Adrenal gland (tissue), 12 donors: ENCODE results near the gene RIMOC1. TPM values are rescaled to one million over a fixed set of nuclear protein-coding genes. Genes with fewer than 3 reads are reported as not detected.

ENCODE experiments used
- DNase-seq, 7 donors: peaks; one replicate each; pipeline ENCODE4 v3.0.0-alpha.2; 2019 to 2020
- H3K27ac ChIP-seq, 5 donors: fragments of 200-600 bp; sonication (generic) in 4 of 5; 1 replicate in 3 of 5; 2 replicates in 2 of 5; pipeline versions ENCODE4 v1.5.1 to v1.8.0; 2016 to 2020; ENCODE audit warnings: mild to moderate bottlenecking in 1 of 5
- H3K27me3 ChIP-seq: fragments of 200-600 bp; 2 replicates; pipeline ENCODE4 v1.8.0; 2021
- H3K36me3 ChIP-seq, 2 donors: fragments of 200-600 bp; replicated peaks in 1 of 2; 1 replicate in 1 of 2; 2 replicates in 1 of 2; pipeline versions ENCODE4 v1.5.1 to v1.8.0; 2018 to 2022
- H3K4me1 ChIP-seq, 2 donors: fragments of 200-600 bp; replicated peaks in 1 of 2; 1 replicate in 1 of 2; 2 replicates in 1 of 2; pipeline versions ENCODE4 v1.5.1 to v1.8.0; 2018 to 2021
- H3K4me3 ChIP-seq, 4 donors: fragments of 200-600 bp; sonication (generic) in 3 of 4; one replicate each; pipeline ENCODE4 v1.5.1; 2016 to 2018
- H3K9me3 ChIP-seq, 3 donors: fragments of 200-600 bp; sonication (generic) in 1 of 3; replicated peaks in 1 of 3; 1 replicate in 2 of 3; 2 replicates in 1 of 3; pipeline versions ENCODE4 v1.5.1 to v1.8.0; 2016 to 2021
- POLR2A ChIP-seq, 2 donors: fragments of 450-650 bp; IDR thresholded peaks; one replicate each; pipeline ENCODE4 v1.6.1; 2017; ENCODE audit warnings: antibody characterized with exemption in 2 of 2, mild to moderate bottlenecking in 2 of 2, moderate library complexity in 1 of 2
- WGBS, 4 donors: extraction: QIAGEN DNeasy Blood & Tissue Kit in 2 of 4; methylation state at CpG; one replicate each; pipeline versions ENCODE4 v1.1.5 to v1.1.7; 2013 to 2017; 5-methylcytosine and 5-hydroxymethylcytosine counted together
- intact Hi-C, 2 donors: fragments of 100-400 bp; cut with DNase I; formaldehyde crosslinking; loops; one replicate each; pipeline versions ENCODE4 v1.14.1 to v1.15.0; 2022 to 2023
- polyA plus RNA-seq, 3 donors: library from polyadenylated mRNA; stranded (reverse); fragments of 200-250 nt in 2 of 3; fragments of 350-450 nt in 1 of 3; fragmentation: Illumina TruSeq in 1 of 3; extraction: RNeasy Lipid Tissue Mini Kit (QIAGEN cat#74804) in 1 of 3; gene quantifications; one replicate each; pipeline ENCODE4 v1.2.3, GENCODE V29; 2013 to 2014
- total RNA-seq, 9 donors: library from RNA; depleted of rRNA in 4 of 9; stranded (reverse); fragments of >200 nt in 4 of 9; fragments of 120-200 nt in 1 of 9; fragmentation: NEBNext Ultra II Directional in 1 of 9; extraction: Animal tissue kit (Norgen Biotek cat#: 25700) in 1 of 9; gene quantifications; one replicate each; pipeline versions ENCODE4 v1.1.0 to v1.2.4, GENCODE V29; 2013 to 2023
- TF ChIP-seq, protein P1 (sequence below), 6 experiments: fragments of 450-650 bp in 4 of 6; fragments of 200-600 bp in 2 of 6; sonication (generic) in 1 of 6; IDR thresholded peaks; 1 replicate in 5 of 6; 2 replicates in 1 of 6; pipeline versions ENCODE4 v1.5.1 to v1.8.0; 2016 to 2021; ENCODE audit warnings: antibody characterized with exemption in 6 of 6, mild to moderate bottlenecking in 2 of 6, moderate library complexity in 1 of 6
- donor health status: healthy with polysubstance abuse.
- donor health status: Bipolar disorder and iron deficiency.
- donor health status: DM: yes; HTN: yes; CAD: no.
- donor health status: DM: no; HTN: no; CAD: no.
- donor health status: DM: no; HTN: no; CAD: no.
- donor health status: DM: yes; HTN: yes; CAD: no.

Gene RIMOC1
- total and polyA plus RNA-seq, 12 donors: 4.2 to 33.3 (median 16.6) TPM

DNA sequence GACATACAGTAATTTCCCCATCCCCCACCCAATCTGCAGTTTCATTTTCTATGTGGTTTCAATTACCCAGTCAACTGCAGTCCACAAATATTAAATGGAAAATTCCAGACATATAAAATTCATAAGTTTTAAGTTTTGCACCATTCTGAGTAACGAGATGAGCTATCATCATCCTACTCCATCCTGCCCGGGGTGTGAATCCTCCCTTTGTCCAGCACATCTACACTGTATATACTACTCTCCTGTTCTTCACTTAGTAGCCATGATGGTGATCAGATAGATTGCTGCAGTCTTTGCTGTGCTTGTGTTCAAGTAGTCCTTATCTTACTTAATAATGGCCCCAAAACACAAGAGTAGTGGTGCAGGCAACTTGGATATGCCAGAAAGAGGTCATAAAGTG is 45.3 kb upstream of the RIMOC1 start:
- intact Hi-C loops: loop anchor here in 1 of 2 donors (5.0 to 10.0 kb wide), 2 partner anchors 196 to 908 kb away; no protein-coding TSS in a partner anchor
- no peak overlapping the region for H3K27ac ChIP-seq

DNA sequence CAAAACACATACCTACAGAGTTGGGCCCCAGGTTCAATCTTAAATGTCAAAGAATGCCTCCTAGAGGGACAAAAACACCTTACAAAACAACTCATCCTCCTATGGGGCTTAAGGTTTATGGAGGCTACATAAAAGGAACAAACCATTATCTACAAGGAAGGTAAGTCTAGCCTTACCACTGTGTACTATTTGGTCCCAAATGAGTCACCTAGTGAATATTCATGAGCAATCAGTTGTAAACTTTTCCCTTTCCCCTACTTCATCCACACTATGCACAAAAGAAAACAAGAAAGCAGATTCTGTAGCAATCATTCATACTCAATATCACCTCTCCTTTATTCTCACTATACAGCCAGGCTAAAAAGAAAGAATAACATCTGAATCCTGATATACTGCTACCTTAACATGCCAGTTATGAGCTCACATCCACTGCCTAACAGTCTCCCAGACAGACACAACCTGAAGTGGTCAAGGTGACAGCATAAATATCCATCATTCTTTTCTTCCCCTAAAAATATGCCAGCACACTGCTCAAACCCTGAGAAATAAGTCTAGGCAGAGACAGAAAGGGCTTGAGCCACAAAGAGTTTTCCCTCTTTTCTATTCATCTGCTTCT is 40.2 kb upstream of the RIMOC1 start:
- Histone ChIP-seq H3K36me3 (peaks cover 0 to 8% of the 10 kb centered on the region in 2 donors), H3K4me3 (no peak overlapping the region), H3K27me3 (no peaks in the 10 kb centered on the region), H3K9me3 (no peaks in the 10 kb centered on the region), H3K4me1 (peaks cover 0 to 4% of the 10 kb centered on the region in 2 donors), H3K27ac (no peak overlapping the region)
- intact Hi-C loops: loop anchor here in 1 of 2 donors (5.0 to 10.0 kb wide), 2 partner anchors 68 to 1031 kb away; no protein-coding TSS in a partner anchor
- no peak for TF ChIP-seq POLR2A (IDR thresholded peaks at IDR 0.05)
- TF ChIP-seq, protein P1, sequence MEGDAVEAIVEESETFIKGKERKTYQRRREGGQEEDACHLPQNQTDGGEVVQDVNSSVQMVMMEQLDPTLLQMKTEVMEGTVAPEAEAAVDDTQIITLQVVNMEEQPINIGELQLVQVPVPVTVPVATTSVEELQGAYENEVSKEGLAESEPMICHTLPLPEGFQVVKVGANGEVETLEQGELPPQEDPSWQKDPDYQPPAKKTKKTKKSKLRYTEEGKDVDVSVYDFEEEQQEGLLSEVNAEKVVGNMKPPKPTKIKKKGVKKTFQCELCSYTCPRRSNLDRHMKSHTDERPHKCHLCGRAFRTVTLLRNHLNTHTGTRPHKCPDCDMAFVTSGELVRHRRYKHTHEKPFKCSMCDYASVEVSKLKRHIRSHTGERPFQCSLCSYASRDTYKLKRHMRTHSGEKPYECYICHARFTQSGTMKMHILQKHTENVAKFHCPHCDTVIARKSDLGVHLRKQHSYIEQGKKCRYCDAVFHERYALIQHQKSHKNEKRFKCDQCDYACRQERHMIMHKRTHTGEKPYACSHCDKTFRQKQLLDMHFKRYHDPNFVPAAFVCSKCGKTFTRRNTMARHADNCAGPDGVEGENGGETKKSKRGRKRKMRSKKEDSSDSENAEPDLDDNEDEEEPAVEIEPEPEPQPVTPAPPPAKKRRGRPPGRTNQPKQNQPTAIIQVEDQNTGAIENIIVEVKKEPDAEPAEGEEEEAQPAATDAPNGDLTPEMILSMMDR (IDR thresholded peaks at IDR 0.05): no peak
- DNase-seq: no peak

More for the DNA sequence above, 45.3 kb upstream of the RIMOC1 start:
- TF ChIP-seq, protein P1 (IDR thresholded peaks at IDR 0.05): no peak
- no peak for TF ChIP-seq POLR2A (IDR thresholded peaks at IDR 0.05)
- peaks cover 0 to 10% of the 10 kb centered on the region in 2 donors for H3K36me3 ChIP-seq
- H3K9me3 ChIP-seq: no peaks in the 10 kb centered on the region
- WGBS, 4 donors: 83 to 96% (median 86%) methylated on average over 2 of the region's 2 CpGs
- DNase-seq: no peak
- H3K27me3 ChIP-seq: no peaks in the 10 kb centered on the region
- H3K4me1 ChIP-seq: no peaks in the 10 kb centered on the region
- no peak overlapping the region for H3K4me3 ChIP-seq

- WGBS, 4 donors: 7 to 27% (median 14%) methylated on average over 17 to 28 of the region's 28 CpGs
- peaks cover 12 to 15% of the 10 kb centered on the region in 2 donors for H3K4me1 ChIP-seq
- DNase-seq: peak; percentile 16 to 60 (median 41)
- intact Hi-C loops: loop anchor here in 1 of 2 donors (10.0 kb wide), 1 partner anchor 1026 kb away; no protein-coding TSS in a partner anchor
- H3K9me3 ChIP-seq: no peaks in the 10 kb centered on the region
- no peaks in the 10 kb centered on the region for H3K27me3 ChIP-seq
- peak overlapping the region in 3 of 4 donors; percentile 27 to 85 (median 61) for H3K4me3 ChIP-seq
- TF ChIP-seq POLR2A (IDR thresholded peaks at IDR 0.05): no peak
- TF ChIP-seq, protein P1 (IDR thresholded peaks at IDR 0.05): no peak
- H3K36me3 ChIP-seq: no peaks in the 10 kb centered on the region
- peak overlapping the region in 3 of 5 donors; percentile 62 to 89 (median 85) for H3K27ac ChIP-seq
Measured at GRCh38 chr5:41869151-41869723, 34.9 kb upstream of the RIMOC1 start.

GRCh38 chr5:41869724-41870626 is 34.2 kb upstream of the RIMOC1 start, which contains the start of gene OXCT1:
TSS of gene OXCT1 (minus strand) at chr5:41870425. CDS start at chr5:41870358, 67 bp downstream.
- intact Hi-C loops: loop anchor here in 1 of 2 donors (10.0 kb wide), 1 partner anchor 1025 kb away; no protein-coding TSS in a partner anchor
- WGBS, 4 donors: 0 to 1% (median 1%) methylated on average over 3 to 82 of the region's 82 CpGs
- peak within 1 kb of the TSS in 4 of 5 donors; percentile 62 to 89 (median 77) for H3K27ac ChIP-seq
- no peaks in the 10 kb centered on the region for H3K27me3 ChIP-seq
- H3K9me3 ChIP-seq: no peaks in the 10 kb centered on the region
- H3K4me3 ChIP-seq: peak within 1 kb of the TSS; percentile 27 to 85 (median 68)
- peaks cover 12 to 15% of the 10 kb centered on the region in 2 donors for H3K4me1 ChIP-seq
- TF ChIP-seq, protein P1 (IDR thresholded peaks at IDR 0.05): no peak
- peak; percentile 71 to 82 for TF ChIP-seq POLR2A (IDR thresholded peaks at IDR 0.05)
- peak; percentile 73 to 87 (median 79) for DNase-seq
- no peaks in the 10 kb centered on the region for H3K36me3 ChIP-seq
